CD4-positive, alpha-beta memory T cell (primary cell): ENCODE results near the gene WDR90. TPM values are rescaled to one million over a fixed set of nuclear protein-coding genes. Genes with fewer than 3 reads are reported as not detected.

Experiments
- CTCF ChIA-PET: fragments of 350-600 bp; sonication (Branson Sonifier 250); formaldehyde crosslinking; loops from one replicate; lab custom pipeline; 2021; ENCODE audit warnings: inconsistent platforms; ENCODE audit not compliant: partially characterized antibody; lab: Charles Lee
- POLR2A ChIA-PET: fragments of 350-600 bp; sonication (Branson Sonifier 250); formaldehyde crosslinking; loops from one replicate; lab custom pipeline; 2021; ENCODE audit not compliant: partially characterized antibody; lab: Charles Lee
- DNase-seq, 5 donors: peaks; one replicate each; pipeline versions ENCODE4 v3.0.0 to v3.0.0-alpha.2; 2020 to 2022; ENCODE audit warnings: mixed read lengths in 1 of 5
- H3K27ac ChIP-seq: one replicate; pipeline ENCODE4 v1.7.0; 2013; ENCODE audit warnings: low read depth, low read length
- H3K27me3 ChIP-seq: 2 replicates; pipeline ENCODE4 v1.7.0; 2013; ENCODE audit warnings: mild to moderate bottlenecking, low read length, moderate library complexity; ENCODE audit not compliant: insufficient read depth
- H3K36me3 ChIP-seq: 2 replicates; pipeline ENCODE4 v1.7.0; 2013; ENCODE audit warnings: mild to moderate bottlenecking, low read length, moderate library complexity; ENCODE audit not compliant: insufficient read depth
- H3K4me1 ChIP-seq: 2 replicates; pipeline ENCODE4 v1.7.0; 2013; ENCODE audit warnings: mild to moderate bottlenecking, low read length, moderate library complexity; ENCODE audit not compliant: insufficient read depth
- H3K4me3 ChIP-seq, 2 donors: one replicate each; pipeline ENCODE4 v1.7.0; 2013; ENCODE audit warnings: low read length in 2 of 2, mild to moderate bottlenecking in 1 of 2
- H3K9me3 ChIP-seq, 2 donors: one replicate each; pipeline ENCODE4 v1.7.0; 2013; ENCODE audit warnings: low read length in 2 of 2, control low read depth in 1 of 2; ENCODE audit not compliant: control insufficient read depth in 1 of 2
- H3K27ac Mint-ChIP-seq, 7 donors: one replicate each; pipeline ENCODE4 v1.8.0; 2020 to 2021; ENCODE audit warnings: mixed read lengths in 7 of 7, mild to moderate bottlenecking in 6 of 7, inconsistent platforms in 3 of 7, moderate library complexity in 3 of 7
- H3K27me3 Mint-ChIP-seq, 2 donors: one replicate each; pipeline ENCODE4 v1.8.0; 2020 to 2021; ENCODE audit warnings: mixed read lengths in 2 of 2
- H3K36me3 Mint-ChIP-seq, 2 donors: one replicate each; pipeline ENCODE4 v1.8.0; 2020 to 2021; ENCODE audit warnings: mixed read lengths in 2 of 2, inconsistent platforms in 1 of 2, mild to moderate bottlenecking in 1 of 2
- H3K4me1 Mint-ChIP-seq, 4 donors: one replicate each; pipeline ENCODE4 v1.8.0; 2020 to 2021; ENCODE audit warnings: mixed read lengths in 4 of 4, mild to moderate bottlenecking in 1 of 4
- H3K4me3 Mint-ChIP-seq, 8 donors: one replicate each; pipeline ENCODE4 v1.8.0; 2020 to 2021; ENCODE audit warnings: mixed read lengths in 8 of 8, mild to moderate bottlenecking in 7 of 8, moderate library complexity in 6 of 8, inconsistent platforms in 3 of 8
- H3K9me3 Mint-ChIP-seq, 8 donors: one replicate each; pipeline ENCODE4 v1.8.0; 2020 to 2021; ENCODE audit warnings: mixed read lengths in 8 of 8, mild to moderate bottlenecking in 5 of 8, inconsistent platforms in 3 of 8, moderate library complexity in 1 of 8
- intact Hi-C: fragments of 100-400 bp; cut with micrococcal nuclease; formaldehyde crosslinking; loops from one replicate; pipeline ENCODE4 v1.15.1; 2023
- polyA plus RNA-seq, 2 donors: library from polyadenylated mRNA; unstranded; fragments of 300-500 nt; fragmentation: Illumina TruSeq; gene quantifications; one replicate each; pipeline ENCODE4 v1.2.3, GENCODE V29; 2021
- total RNA-seq, 2 experiments: library from RNA; stranded (reverse); gene quantifications; one replicate each; pipeline ENCODE4 v1.2.3, GENCODE V29; 2021

WDR90 gene
- total and polyA plus RNA-seq, 4 experiments from 2014 or later, result 0.96 to 19.7 (median 9.9) TPM

- Mint-ChIP-seq H3K27me3 (no peaks in the 10 kb centered on the region), H3K4me3 (no peak overlapping the region), H3K9me3 (peaks cover 0 to 3% (median 0%) of the 10 kb centered on the region in 8 donors), H3K4me1 (peaks cover 0 to 6% (median under 1%) of the 10 kb centered on the region in 4 donors), H3K36me3 (peaks cover 0 to 2% of the 10 kb centered on the region in 2 donors), H3K27ac (no peak overlapping the region)
- no peaks in the 10 kb centered on the region for H3K36me3 ChIP-seq
- CTCF ChIA-PET, result no interaction called here
- no peaks in the 10 kb centered on the region for H3K9me3 ChIP-seq
- no peak overlapping the region for H3K27ac ChIP-seq
- intact Hi-C loops, result no loop called here
- H3K27me3 ChIP-seq, result no peaks in the 10 kb centered on the region
- no peaks in the 10 kb centered on the region for H3K4me1 ChIP-seq
- POLR2A ChIA-PET, result no interaction called here
- DNase-seq, result peak in 1 of 5 donors; percentile 34
- H3K4me3 ChIP-seq, result no peak overlapping the region
Measured at GRCh38 chr16:620700-621525, 28.3 kb upstream of the WDR90 start.

- DNase-seq, result peak in 1 of 5 donors; percentile 25
- H3K4me1 ChIP-seq, result no peaks in the 10 kb centered on the region
- H3K27me3 Mint-ChIP-seq, result no peaks in the 10 kb centered on the region
- H3K4me3 ChIP-seq, result no peak overlapping the region
- no peak overlapping the region for H3K27ac ChIP-seq
- peaks cover 0 to 5% of the 10 kb centered on the region in 2 donors for H3K36me3 Mint-ChIP-seq
- no peaks in the 10 kb centered on the region for H3K36me3 ChIP-seq
- peak overlapping the region in 1 of 8 donors; percentile 31 for H3K4me3 Mint-ChIP-seq
- H3K9me3 Mint-ChIP-seq, result peaks cover 0 to 3% (median 0%) of the 10 kb centered on the region in 8 donors
- ChIA-PET CTCF (no interaction called here), POLR2A (no interaction called here)
- intact Hi-C loops, result no loop called here
- H3K27me3 ChIP-seq, result no peaks in the 10 kb centered on the region
- H3K27ac Mint-ChIP-seq, result peak overlapping the region in 2 of 7 donors; percentile 25 to 48
- peaks cover 0 to 6% (median under 1%) of the 10 kb centered on the region in 4 donors for H3K4me1 Mint-ChIP-seq
- no peaks in the 10 kb centered on the region for H3K9me3 ChIP-seq
Measured at GRCh38 chr16:621526-622105, 27.5 kb upstream of the WDR90 start.

GRCh38 chr16:622920-623280 lies 26.3 kb upstream of the WDR90 start:
- no peaks in the 10 kb centered on the region for H3K27me3 Mint-ChIP-seq

GRCh38 chr16:624526-625070 lies 24.6 kb upstream of the WDR90 start:
- H3K9me3 Mint-ChIP-seq, result no peaks in the 10 kb centered on the region
- H3K36me3 ChIP-seq, result no peaks in the 10 kb centered on the region
- H3K27me3 Mint-ChIP-seq, result no peaks in the 10 kb centered on the region
- no peak overlapping the region for H3K4me3 Mint-ChIP-seq
- intact Hi-C loops, result no loop called here
- no peak overlapping the region for H3K27ac ChIP-seq
- H3K27me3 ChIP-seq, result no peaks in the 10 kb centered on the region
- POLR2A ChIA-PET, result interaction anchor here (1.3 kb wide), 1 partner anchor 12 kb away, joined by 3 read pairs; the partner anchor contains the start of gene METTL26
- no peaks in the 10 kb centered on the region for H3K9me3 ChIP-seq
- peaks cover 0 to 7% of the 10 kb centered on the region in 2 donors for H3K36me3 Mint-ChIP-seq
- H3K4me3 ChIP-seq, result no peak overlapping the region
- CTCF ChIA-PET, result interaction anchor here (0.7 kb wide), 1 partner anchor 12 kb away, joined by 3 read pairs; the partner anchor contains the start of gene METTL26
- H3K4me1 ChIP-seq, result no peaks in the 10 kb centered on the region
- no peak overlapping the region for H3K27ac Mint-ChIP-seq
- DNase-seq, result no peak
- H3K4me1 Mint-ChIP-seq, result no peaks in the 10 kb centered on the region

More at GRCh38 chr16:622920-623280, 26.3 kb upstream of the WDR90 start:
- ChIA-PET POLR2A (no interaction called here), CTCF (no interaction called here)
- Histone ChIP-seq H3K4me3 (no peak overlapping the region), H3K27ac (no peak overlapping the region), H3K36me3 (no peaks in the 10 kb centered on the region), H3K4me1 (no peaks in the 10 kb centered on the region), H3K9me3 (no peaks in the 10 kb centered on the region), H3K27me3 (no peaks in the 10 kb centered on the region)
- Mint-ChIP-seq H3K27ac (no peak overlapping the region), H3K36me3 (peaks cover 0 to 7% of the 10 kb centered on the region in 2 donors), H3K9me3 (peaks cover 0 to 3% (median 0%) of the 10 kb centered on the region in 8 donors), H3K4me1 (peaks cover 0 to 6% (median under 1%) of the 10 kb centered on the region in 4 donors), H3K4me3 (no peak overlapping the region)
- DNase-seq, result no peak
- intact Hi-C loops, result no loop called here

- Histone ChIP-seq H3K4me3 (no peak overlapping the region), H3K36me3 (no peaks in the 10 kb centered on the region), H3K9me3 (no peaks in the 10 kb centered on the region), H3K27ac (no peak overlapping the region), H3K27me3 (no peaks in the 10 kb centered on the region), H3K4me1 (no peaks in the 10 kb centered on the region)
- no peaks in the 10 kb centered on the region for H3K4me1 Mint-ChIP-seq
- H3K36me3 Mint-ChIP-seq, result peaks cover 0 to 7% of the 10 kb centered on the region in 2 donors
- H3K27ac Mint-ChIP-seq, result no peak overlapping the region
- POLR2A ChIA-PET, result interaction anchor here (1.3 kb wide), 1 partner anchor 11 kb away, joined by 3 read pairs; the partner anchor contains the start of gene METTL26
- CTCF ChIA-PET, result no interaction called here
- H3K9me3 Mint-ChIP-seq, result no peaks in the 10 kb centered on the region
- H3K27me3 Mint-ChIP-seq, result no peaks in the 10 kb centered on the region
- peak in 1 of 5 donors; percentile 25 for DNase-seq
- intact Hi-C loops, result no loop called here
- no peak overlapping the region for H3K4me3 Mint-ChIP-seq
Measured at GRCh38 chr16:625117-625976, 23.8 kb upstream of the WDR90 start.

GRCh38 chr16:625977-626765 lies 23.0 kb upstream of the WDR90 start:
- Histone ChIP-seq H3K27me3 (no peaks in the 10 kb centered on the region), H3K36me3 (no peaks in the 10 kb centered on the region), H3K4me1 (peaks cover 4% of the 10 kb centered on the region), H3K9me3 (no peaks in the 10 kb centered on the region), H3K27ac (no peak overlapping the region), H3K4me3 (no peak overlapping the region)
- peak in 1 of 5 donors; percentile 12 for DNase-seq
- POLR2A ChIA-PET, result no interaction called here
- no peaks in the 10 kb centered on the region for H3K9me3 Mint-ChIP-seq
- intact Hi-C loops, result no loop called here
- peak overlapping the region in 1 of 7 donors; percentile 53 for H3K27ac Mint-ChIP-seq
- H3K36me3 Mint-ChIP-seq, result peaks cover 0 to 7% of the 10 kb centered on the region in 2 donors
- CTCF ChIA-PET, result no interaction called here
- no peak overlapping the region for H3K4me3 Mint-ChIP-seq
- no peaks in the 10 kb centered on the region for H3K4me1 Mint-ChIP-seq
- no peaks in the 10 kb centered on the region for H3K27me3 Mint-ChIP-seq
